ENCODE measurements around the gene AATF. TPM values are rescaled to one million over a fixed set of nuclear protein-coding genes. Genes with fewer than 3 reads are reported as not detected.

The AATF gene
- total and polyA plus RNA-seq, 11 donors: 15.2 to 51.6 (median 28.9) TPM

- no peak overlapping the region for H3K27ac ChIP-seq
- H3K27me3 ChIP-seq: peaks cover 37 to 98% (median 71%) of the 10 kb centered on the region in 9 donors
- H3K9me3 ChIP-seq: no peaks in the 10 kb centered on the region
- DNase-seq (no peak), ATAC-seq (no peak)
- intact Hi-C loops (cut with DNase I): no loop called here
- 77 to 89% (median 79%) methylated on average over 2 of the region's 2 CpGs for WGBS, 4 donors
- peaks cover 0 to 14% (median under 1%) of the 10 kb centered on the region in 12 donors for H3K4me1 ChIP-seq
- TF ChIP-seq POLR2A (IDR thresholded peaks at IDR 0.05) (no peak), CTCF (IDR thresholded peaks at IDR 0.05) (no peak)
- no peaks in the 10 kb centered on the region for H3K36me3 ChIP-seq
- no peak overlapping the region for H3K4me3 ChIP-seq
These were observed 22.1 kb upstream of the AATF start for GRCh38 chr17:36926701-36927100.

- DNase-seq (peak in 1 of 5 donors; percentile 28), ATAC-seq (no peak)
- TF ChIP-seq CTCF (IDR thresholded peaks at IDR 0.05): no peak
- TF ChIP-seq POLR2A (IDR thresholded peaks at IDR 0.05): no peak
- Histone ChIP-seq H3K27me3 (peaks cover 54 to 99% (median 79%) of the 10 kb centered on the region in 9 donors), H3K9me3 (no peaks in the 10 kb centered on the region), H3K4me1 (peaks cover 0 to 32% (median 14%) of the 10 kb centered on the region in 12 donors), H3K27ac (no peak overlapping the region), H3K4me3 (peak overlapping the region in 1 of 12 donors; percentile 38), H3K36me3 (no peaks in the 10 kb centered on the region)
- intact Hi-C loops (cut with DNase I): no loop called here
- WGBS, 4 donors: 51 to 59% (median 54%) methylated on average over 13 of the region's 13 CpGs
These were observed 20.0 kb upstream of the AATF start for GRCh38 chr17:36928471-36929345.

- TF ChIP-seq POLR2A (IDR thresholded peaks at IDR 0.05): no peak
- TF ChIP-seq CTCF (IDR thresholded peaks at IDR 0.05): no peak
- WGBS, 4 donors: 54 to 62% (median 56%) methylated on average over 16 of the region's 16 CpGs
- Histone ChIP-seq H3K27me3 (peaks cover 67 to 100% (median 91%) of the 10 kb centered on the region in 9 donors), H3K36me3 (no peaks in the 10 kb centered on the region), H3K9me3 (no peaks in the 10 kb centered on the region), H3K4me3 (no peak overlapping the region), H3K27ac (no peak overlapping the region), H3K4me1 (peaks cover 2 to 45% (median 27%) of the 10 kb centered on the region in 12 donors)
- DNase-seq (peak in 1 of 5 donors; percentile 3), ATAC-seq (no peak)
- intact Hi-C loops (cut with DNase I): no loop called here
These were observed 18.7 kb upstream of the AATF start for GRCh38 chr17:36929851-36930582.

- 64 to 76% (median 70%) methylated on average over 1 of the region's 1 CpG for WGBS, 4 donors
- intact Hi-C loops (cut with DNase I): no loop called here
- Histone ChIP-seq H3K4me3 (no peak overlapping the region), H3K9me3 (no peaks in the 10 kb centered on the region), H3K36me3 (no peaks in the 10 kb centered on the region), H3K27me3 (peaks cover 73 to 100% (median 92%) of the 10 kb centered on the region in 9 donors), H3K4me1 (peaks cover 2 to 50% (median 32%) of the 10 kb centered on the region in 12 donors), H3K27ac (no peak overlapping the region)
- DNase-seq (no peak), ATAC-seq (no peak)
- no peak for TF ChIP-seq CTCF (IDR thresholded peaks at IDR 0.05)
- TF ChIP-seq POLR2A (IDR thresholded peaks at IDR 0.05): no peak
These were observed 18.2 kb upstream of the AATF start for GRCh38 chr17:36930583-36930900.
